Testis (tissue), 2 donors: ENCODE measurements around the gene PARP9.

Source experiments
- CTCF ChIP-seq, 3 experiments: fragments of 450-650 bp in 2 of 3; fragments of 200-600 bp in 1 of 3; sonication (generic) in 1 of 3; IDR thresholded peaks; one replicate each; pipeline ENCODE4 v1.5.1; 2016 to 2019; ENCODE audit warnings: antibody characterized with exemption in 3 of 3, mild to moderate bottlenecking in 2 of 3, moderate library complexity in 1 of 3
- POLR2A ChIP-seq: fragments of 450-650 bp; IDR thresholded peaks from one replicate; pipeline ENCODE4 v1.6.1; 2017; ENCODE audit warnings: antibody characterized with exemption, mild to moderate bottlenecking, moderate library complexity

DNA sequence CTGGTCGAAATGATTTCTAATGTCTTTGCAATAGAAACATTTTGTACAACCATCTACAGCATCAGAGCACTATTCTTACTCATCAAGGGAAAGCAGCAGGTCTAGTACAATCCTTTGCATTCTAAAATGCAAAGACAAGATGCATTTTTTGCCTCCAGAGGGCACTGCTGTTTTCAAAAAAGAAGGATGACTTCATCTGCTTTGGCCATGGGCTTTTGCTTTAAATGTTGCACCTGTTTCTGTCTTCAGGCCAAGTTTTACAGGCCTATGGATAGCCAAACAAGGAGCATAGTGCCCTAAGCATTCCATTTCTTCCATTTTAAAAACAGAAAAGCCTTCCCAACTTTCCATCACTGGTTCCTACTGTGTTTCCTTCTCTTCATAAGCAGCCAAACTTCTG lies 3.4 kb downstream of the PARP9 start:
- TF ChIP-seq POLR2A (no peak), CTCF (IDR thresholded peaks at IDR 0.05) (peak in 2 of 3 experiments; percentile 11 to 39)
